ENCODE data around the gene TLR7. TPM values are rescaled to one million over a fixed set of nuclear protein-coding genes. Genes with fewer than 3 reads are reported as not detected.

TLR7 gene
- total and polyA plus RNA-seq, 10 of the 15 experiments (the other 5 are each of a cell fraction or from before 2014, with no cell fraction given) = 12.0 to 44.4 (median 22.6) TPM

DNA sequence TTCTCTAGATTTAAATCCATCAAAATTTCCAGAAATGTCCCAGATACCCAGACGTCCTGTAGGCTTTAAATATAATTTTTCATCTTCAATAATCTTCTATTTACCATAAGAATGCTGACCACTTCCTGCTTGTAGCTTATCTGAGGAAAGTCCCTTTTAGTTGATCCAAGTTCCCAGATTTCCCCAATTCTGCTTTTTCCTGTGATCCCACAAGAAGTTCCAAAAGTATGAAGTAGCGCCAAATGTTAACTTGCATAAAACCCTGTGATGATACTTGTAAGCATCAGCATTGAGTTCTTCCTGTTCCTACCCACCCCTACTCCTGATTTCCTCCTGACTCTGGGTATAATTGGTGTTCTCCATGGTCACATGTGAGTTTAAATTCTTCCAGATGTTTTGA lies 29.0 kb downstream of the TLR7 start:
- BruUV-seq (replicated peaks) = no TSS peak
- ChIA-PET CTCF (interaction anchor here (1.2 to 16.0 kb wide), 6 partner anchors 21 to 1143 kb away, joined by 3 to 431 read pairs (median 4); no protein-coding TSS in a partner anchor), RAD21 (ENCODE audit: unreplicated experiment) (interaction anchor here (1.3 to 13.6 kb wide), 2 partner anchors 14 to 83 kb away, joined by 3 to 277 read pairs; no protein-coding TSS in a partner anchor), SMC1A (ENCODE audit: uncharacterized antibody, unreplicated experiment) (interaction anchor here (1.3 to 15.5 kb wide), 7 partner anchors 27 to 592 kb away, joined by 3 to 349 read pairs (median 4); partner anchors contain the start of gene TLR7), POLR2A (interaction anchor here (1.9 kb wide), 1 partner anchor 81 kb away, joined by 8 read pairs; no protein-coding TSS in a partner anchor)
- no peaks in the 10 kb centered on the region for H4K20me1 ChIP-seq (ENCODE audit: control insufficient read depth, insufficient read depth)
- H3K4me3 ChIP-seq = no peak overlapping the region
- intact Hi-C loops (cut with micrococcal nuclease; ENCODE audit: unreplicated experiment) = no loop called here
- no peak for ATAC-seq
- no peak for TF ChIP-seq EZH2 (IDR thresholded peaks at IDR 0.05; ENCODE audit: borderline replicate concordance, control insufficient read depth, low read depth, low read length)
- no peak for TF ChIP-seq ZNF207 (IDR thresholded peaks at IDR 0.05; ENCODE audit: borderline replicate concordance)
- TF ChIP-seq ZNF687 (IDR thresholded peaks at IDR 0.05) = no peak
- no peak for TF ChIP-seq RBBP5 (conservative IDR thresholded peaks at IDR 0.05)
- 49% methylated on average over 2 of the region's 2 CpGs for WGBS (ENCODE audit: insufficient coverage, insufficient replicate concordance, low lambda C conversion rate, missing lambda C conversion rate)
- H3K9ac ChIP-seq (ENCODE audit: control insufficient read depth, insufficient read depth, low read length) = no peak overlapping the region
- H3K9me3 ChIP-seq (replicated peaks; ENCODE audit: control insufficient read depth, insufficient read depth, low read length) = 0 out of 3 replicates have a peak, but pooled peaks cover 1% of the 10 kb centered on the region
- in situ Hi-C loops (cut with MboI) = loop anchor here (25.0 kb wide), 1 partner anchor 1991 kb away; no protein-coding TSS in a partner anchor
- no peak overlapping the region for H3K27ac ChIP-seq (ENCODE audit: control insufficient read depth, insufficient read depth)
- H3K4me2 ChIP-seq (ENCODE audit: control insufficient read depth, insufficient read depth) = no peak overlapping the region
- H3K79me2 ChIP-seq (ENCODE audit: control insufficient read depth, insufficient read depth, low read length) = no peaks in the 10 kb centered on the region
- no peak for FAIRE-seq
- peaks cover 32% of the 10 kb centered on the region for H3K4me1 ChIP-seq (ENCODE audit: control insufficient read depth, insufficient read depth, low read length)
- no peak for DNase-seq (ENCODE audit: low read depth, low spot score)
- H3K36me3 ChIP-seq (ENCODE audit: control insufficient read depth in 2 of 2, insufficient read depth in 2 of 2, low read length in 1 of 2) = no peaks in the 10 kb centered on the region; a peak in 1 of 4 replicates
- no peaks in the 10 kb centered on the region for H3K27me3 ChIP-seq (replicated peaks in 1 of 2; ENCODE audit: control insufficient read depth in 2 of 2, insufficient read depth in 2 of 2, low read length in 1 of 2)
- no peak overlapping the region for H2AFZ ChIP-seq (ENCODE audit: control insufficient read depth, low read depth, low read length)

Measured in GM12878 (cell line).